GM12864 (cell line): ENCODE measurements around the gene PTTG1.

Source experiments
- DNase-seq: peaks from one replicate; pipeline ENCODE4 v3.0.0-alpha.2; 2011; ENCODE audit warnings: low read depth
- H3K4me3 ChIP-seq: 2 replicates; pipeline ENCODE4 v1.5.1; 2011; ENCODE audit warnings: mild to moderate bottlenecking, low read depth, low read length, control low read depth
- CTCF ChIP-seq: IDR thresholded peaks from 2 replicates; pipeline ENCODE4 v1.5.1; 2011; ENCODE audit warnings: low read depth, mild to moderate bottlenecking, moderate library complexity, low read length, control low read depth, inconsistent platforms; ENCODE audit errors: missing control alignments

Gene PTTG1

GRCh38 chr5:160421625-160422258 lies at the start of gene PTTG1:
TSS of gene PTTG1 (plus strand) at chr5:160421855. CDS start at chr5:160422313, 458 bp downstream.
- TF ChIP-seq CTCF, result no peak
- DNase-seq, result peak; percentile 89
- H3K4me3 ChIP-seq, result peak within 1 kb of the TSS; percentile 85

- H3K4me3 ChIP-seq, result no peak overlapping the region
- no peak for TF ChIP-seq CTCF
- no peak for DNase-seq
These were observed 46.5 kb upstream of the PTTG1 start for GRCh38 chr5:160375166-160375565.

GRCh38 chr5:160375701-160376100 lies 46.0 kb upstream of the PTTG1 start:
- DNase-seq, result no peak
- TF ChIP-seq CTCF, result no peak
- H3K4me3 ChIP-seq, result no peak overlapping the region

GRCh38 chr5:160376416-160376815 lies 45.2 kb upstream of the PTTG1 start:
- DNase-seq, result no peak
- no peak for TF ChIP-seq CTCF
- no peak overlapping the region for H3K4me3 ChIP-seq

GRCh38 chr5:160377651-160378050 lies 44.0 kb upstream of the PTTG1 start:
- no peak overlapping the region for H3K4me3 ChIP-seq
- no peak for TF ChIP-seq CTCF
- DNase-seq, result no peak

- TF ChIP-seq CTCF, result no peak
- no peak overlapping the region for H3K4me3 ChIP-seq
- DNase-seq, result no peak
These were observed 43.3 kb upstream of the PTTG1 start for GRCh38 chr5:160378330-160378729.

GRCh38 chr5:160379511-160379910 lies 42.1 kb upstream of the PTTG1 start:
- DNase-seq, result no peak
- no peak overlapping the region for H3K4me3 ChIP-seq
- TF ChIP-seq CTCF, result no peak
